Lung (tissue), 16 donors: ENCODE measurements around the gene KCNQ1OT1. TPM values are rescaled to one million over a fixed set of nuclear protein-coding genes. Genes with fewer than 3 reads are reported as not detected.

Experiments
- ATAC-seq: fragments of 200-7000 bp; cut with Tn5 transposase; one replicate; pipeline ENCODE4 v1.9.1; 2020; ENCODE audit warnings: moderate number of reproducible peaks; ENCODE audit not compliant: insufficient read depth, low FRiP score
- DNase-seq, 3 donors: peaks; one replicate each; pipeline ENCODE4 v3.0.0-alpha.2; 2013 to 2017
- H3K27ac ChIP-seq, 2 donors: one replicate each; pipeline ENCODE4 v1.5.1; 2013; ENCODE audit warnings: mild to moderate bottlenecking in 2 of 2, moderate library complexity in 2 of 2, control low read depth in 1 of 2, inconsistent platforms in 1 of 2, low read depth in 1 of 2, low read length in 1 of 2
- H3K27me3 ChIP-seq, 3 donors: one replicate each; pipeline ENCODE4 v1.5.1; 2013; ENCODE audit warnings: low read length in 2 of 3; ENCODE audit not compliant: control insufficient read depth in 3 of 3, insufficient read depth in 3 of 3
- H3K36me3 ChIP-seq, 4 donors: one replicate each; pipeline ENCODE4 v1.5.1; 2013; ENCODE audit warnings: low read length in 4 of 4, mild to moderate bottlenecking in 1 of 4, moderate library complexity in 1 of 4; ENCODE audit not compliant: control insufficient read depth in 4 of 4, insufficient read depth in 4 of 4
- H3K4me1 ChIP-seq, 5 donors: one replicate each; pipeline ENCODE4 v1.5.1; 2013; ENCODE audit warnings: low read length in 5 of 5, mild to moderate bottlenecking in 2 of 5, moderate library complexity in 1 of 5; ENCODE audit not compliant: control insufficient read depth in 5 of 5, insufficient read depth in 5 of 5
- H3K4me3 ChIP-seq: one replicate; pipeline ENCODE4 v1.5.1; 2013; ENCODE audit warnings: mild to moderate bottlenecking, control low read depth, moderate library complexity
- H3K9ac ChIP-seq, 2 donors: one replicate each; pipeline ENCODE4 v1.5.1; 2013; ENCODE audit warnings: low read length in 2 of 2, control low read depth in 1 of 2; ENCODE audit not compliant: insufficient read depth in 1 of 2
- H3K9me3 ChIP-seq, 4 donors: one replicate each; pipeline ENCODE4 v1.5.1; 2013; ENCODE audit warnings: low read length in 3 of 4, mild to moderate bottlenecking in 1 of 4, moderate library complexity in 1 of 4; ENCODE audit not compliant: control insufficient read depth in 4 of 4, insufficient read depth in 3 of 4
- WGBS, 2 donors: extraction: QIAGEN DNeasy Blood & Tissue Kit; methylation state at CpG; one replicate each; pipeline ENCODE4 v1.1.7; 2013; 5-methylcytosine and 5-hydroxymethylcytosine counted together
- long read RNA-seq, 5 donors: transcript quantifications; one replicate each; lab custom pipeline, GENCODE V29; 2026
- polyA plus RNA-seq, 2 donors: library from polyadenylated mRNA; stranded (reverse); fragments of 200-250 nt; gene quantifications; one replicate each; pipeline ENCODE4 v1.2.1, GENCODE V29; 2013
- total RNA-seq, 2 donors: library from RNA; depleted of rRNA in 1 of 2; stranded (reverse); fragments of >200 nt in 1 of 2; gene quantifications; one replicate each; pipeline ENCODE4 v1.2.1, GENCODE V29; 2014 to 2021
- TF ChIP-seq, protein P1 (sequence below): IDR thresholded peaks from 2 replicates; pipeline ENCODE4 v1.5.1; 2012; ENCODE audit warnings: mild to moderate bottlenecking; ENCODE audit errors: control extremely low read depth, extremely low read depth
- donor health status: control.
- donor health status: control.
- donor health status: Bipolar disorder and iron deficiency.
- donor health status: healthy.
- donor health status: DM: yes; HTN: yes; CAD: no.

The KCNQ1OT1 gene
- total RNA-seq (10 to 100 TPM in 1 of 2 donors, 1 to 10 TPM in 1; 2.9 to 14.5 TPM), polyA plus RNA-seq (under 1 TPM; 0.02 to 0.55 TPM)
- long read RNA-seq, donor 1, full-length matches to known transcripts, result 121 of 121 reads
- long read RNA-seq, donor 1, partial matches to known transcripts, result 0 of 121 reads
- long read RNA-seq, donor 1, other reads (novel, unspliced or antisense), result 0 of 121 reads
- long read RNA-seq, donor 2, full-length matches to known transcripts, result 67 of 67 reads
- long read RNA-seq, donor 2, partial matches to known transcripts, result 0 of 67 reads
- long read RNA-seq, donor 2, other reads (novel, unspliced or antisense), result 0 of 67 reads
- long read RNA-seq, donor 3, full-length matches to known transcripts, result 80 of 80 reads
- long read RNA-seq, donor 3, partial matches to known transcripts, result 0 of 80 reads
- long read RNA-seq, donor 3, other reads (novel, unspliced or antisense), result 0 of 80 reads
- long read RNA-seq, donor 4, full-length matches to known transcripts, result 71 of 71 reads
- long read RNA-seq, donor 4, partial matches to known transcripts, result 0 of 71 reads
- long read RNA-seq, donor 4, other reads (novel, unspliced or antisense), result 0 of 71 reads
- long read RNA-seq, donor 5, full-length matches to known transcripts, result 175 of 175 reads
- long read RNA-seq, donor 5, partial matches to known transcripts, result 0 of 175 reads
- long read RNA-seq, donor 5, other reads (novel, unspliced or antisense), result 0 of 175 reads

DNA sequence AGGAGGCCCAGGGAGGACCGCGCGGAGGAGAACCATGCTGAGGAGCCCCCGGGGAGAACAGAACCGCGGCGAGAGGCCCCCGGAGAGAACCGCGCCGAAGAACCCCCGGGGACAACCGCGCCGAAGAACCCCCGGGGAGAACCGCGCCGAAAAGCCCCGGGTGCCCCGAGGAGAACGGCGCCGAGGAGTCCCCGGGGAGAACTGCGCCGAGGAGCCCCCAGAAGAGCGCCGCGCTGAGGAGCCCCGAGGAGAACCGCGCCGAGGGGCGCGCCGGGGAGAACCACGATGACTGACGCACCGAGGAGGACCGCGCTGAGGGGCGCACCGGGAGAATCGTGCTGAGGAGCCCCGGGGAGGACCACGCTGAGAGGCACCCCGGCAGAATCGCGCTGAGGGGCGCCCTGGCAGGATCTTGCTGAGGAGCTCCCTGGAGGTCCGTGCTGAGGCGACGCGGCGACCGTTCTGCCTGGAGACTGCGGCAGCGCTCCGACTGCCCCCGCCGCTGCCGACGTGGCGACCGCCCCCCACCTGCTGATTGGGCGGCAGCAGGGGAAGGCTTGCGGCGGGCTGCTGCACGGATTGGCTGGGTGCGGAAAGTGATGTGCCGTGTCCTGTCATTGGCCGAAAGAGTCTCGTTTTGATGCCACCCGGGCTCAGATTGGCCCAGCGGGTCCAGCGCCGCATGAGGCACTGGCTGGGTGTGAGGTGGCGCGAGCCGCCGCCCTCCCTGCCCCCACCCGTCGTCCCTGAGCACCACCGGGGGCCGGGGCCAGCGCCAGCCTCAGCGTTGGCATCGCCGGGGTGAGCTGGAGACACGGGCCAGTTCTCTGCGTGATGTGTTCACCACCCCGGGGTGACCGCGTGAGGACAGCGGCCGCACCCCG is at the start of gene KCNQ1OT1:
TSS of gene KCNQ1OT1 (minus strand) at position 464 of the 884 bp plus-strand sequence.
- 55 to 58% methylated on average over 86 to 98 of the region's 98 CpGs for WGBS, 2 donors
- H3K4me1 ChIP-seq, result peaks cover 2 to 51% (median 19%) of the 10 kb centered on the region in 5 donors
- H3K27me3 ChIP-seq, result no peaks in the 10 kb centered on the region
- H3K9me3 ChIP-seq, result no peaks in the 10 kb centered on the region
- ATAC-seq (peak; percentile 93), DNase-seq (peak; percentile 95 to 98 (median 95))
- H3K27ac ChIP-seq, result peak within 1 kb of the TSS; percentile 95 to 96
- TF ChIP-seq, protein P1, sequence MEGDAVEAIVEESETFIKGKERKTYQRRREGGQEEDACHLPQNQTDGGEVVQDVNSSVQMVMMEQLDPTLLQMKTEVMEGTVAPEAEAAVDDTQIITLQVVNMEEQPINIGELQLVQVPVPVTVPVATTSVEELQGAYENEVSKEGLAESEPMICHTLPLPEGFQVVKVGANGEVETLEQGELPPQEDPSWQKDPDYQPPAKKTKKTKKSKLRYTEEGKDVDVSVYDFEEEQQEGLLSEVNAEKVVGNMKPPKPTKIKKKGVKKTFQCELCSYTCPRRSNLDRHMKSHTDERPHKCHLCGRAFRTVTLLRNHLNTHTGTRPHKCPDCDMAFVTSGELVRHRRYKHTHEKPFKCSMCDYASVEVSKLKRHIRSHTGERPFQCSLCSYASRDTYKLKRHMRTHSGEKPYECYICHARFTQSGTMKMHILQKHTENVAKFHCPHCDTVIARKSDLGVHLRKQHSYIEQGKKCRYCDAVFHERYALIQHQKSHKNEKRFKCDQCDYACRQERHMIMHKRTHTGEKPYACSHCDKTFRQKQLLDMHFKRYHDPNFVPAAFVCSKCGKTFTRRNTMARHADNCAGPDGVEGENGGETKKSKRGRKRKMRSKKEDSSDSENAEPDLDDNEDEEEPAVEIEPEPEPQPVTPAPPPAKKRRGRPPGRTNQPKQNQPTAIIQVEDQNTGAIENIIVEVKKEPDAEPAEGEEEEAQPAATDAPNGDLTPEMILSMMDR, result no peak
- H3K9ac ChIP-seq, result peak within 1 kb of the TSS; percentile 50 to 75
- no peaks in the 10 kb centered on the region for H3K36me3 ChIP-seq
- H3K4me3 ChIP-seq, result peak within 1 kb of the TSS; percentile 65

GRCh38 chr11:2748814-2749554 is 49.2 kb upstream of the KCNQ1OT1 start:
- no peaks in the 10 kb centered on the region for H3K27me3 ChIP-seq
- TF ChIP-seq, protein P1, result no peak
- H3K36me3 ChIP-seq, result no peaks in the 10 kb centered on the region
- no peak overlapping the region for H3K4me3 ChIP-seq
- no peak for DNase-seq
- H3K9ac ChIP-seq, result no peak overlapping the region
- peaks cover 0 to 35% (median 4%) of the 10 kb centered on the region in 5 donors for H3K4me1 ChIP-seq
- whole genome bisulfite sequencing, 2 donors, result 97 to 98% methylated on average over 17 of the region's 17 CpGs
- H3K9me3 ChIP-seq, result no peaks in the 10 kb centered on the region
- H3K27ac ChIP-seq, result no peak overlapping the region
- no peak for ATAC-seq

DNA sequence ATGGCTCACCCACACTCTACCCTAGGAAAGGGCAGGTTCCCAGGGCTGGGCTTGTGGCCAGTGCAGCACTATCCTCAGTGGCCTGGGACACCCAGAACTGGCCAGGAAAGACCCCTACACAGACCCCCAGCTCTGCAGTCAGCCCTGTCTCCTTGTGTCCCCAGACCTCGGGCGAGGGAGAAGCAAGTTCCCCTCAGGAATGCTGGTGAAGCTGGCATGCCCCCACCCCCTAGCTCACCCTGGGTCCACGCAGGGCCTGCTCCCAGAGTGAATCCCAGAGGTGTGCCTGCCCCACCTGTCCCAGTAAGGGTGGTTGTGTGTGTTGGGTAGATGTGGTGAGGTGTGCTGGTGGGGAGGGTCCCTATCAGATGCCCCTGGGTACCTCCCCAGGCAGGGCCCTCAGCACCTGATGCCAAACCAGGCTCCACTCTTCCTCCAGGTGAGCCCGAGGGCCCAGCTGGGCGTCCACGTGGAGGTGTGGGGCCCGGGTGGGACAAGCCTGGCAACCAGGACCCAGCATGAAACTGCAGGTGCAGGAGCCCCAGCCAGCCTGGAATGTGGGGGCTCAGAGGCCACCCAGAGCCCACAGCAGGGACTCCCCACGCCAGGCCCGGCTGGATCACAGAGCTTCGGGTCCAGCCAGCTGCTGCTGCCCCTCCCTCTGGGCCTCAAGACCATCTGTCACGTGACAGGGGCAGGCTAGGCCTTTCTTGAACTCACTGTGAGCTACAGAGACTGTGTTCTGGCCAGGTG is 48.4 kb upstream of the KCNQ1OT1 start:
- no peak for ATAC-seq
- 86 to 97% methylated on average over 10 to 11 of the region's 11 CpGs for WGBS, 2 donors

More for the DNA sequence above, 48.4 kb upstream of the KCNQ1OT1 start:
- peak in 1 of 3 donors; percentile 12 for DNase-seq
- TF ChIP-seq, protein P1, result no peak
- Histone ChIP-seq H3K9ac (no peak overlapping the region), H3K36me3 (no peaks in the 10 kb centered on the region), H3K27ac (no peak overlapping the region), H3K9me3 (no peaks in the 10 kb centered on the region), H3K4me1 (peaks cover 0 to 35% (median 4%) of the 10 kb centered on the region in 5 donors), H3K4me3 (no peak overlapping the region), H3K27me3 (no peaks in the 10 kb centered on the region)
